NT2/D1 (cell line): ENCODE data around the gene PCMTD2.

Experiments used
- YY1 ChIP-seq: IDR thresholded peaks from 2 replicates; pipeline ENCODE4 v1.6.1; 2011; ENCODE audit not compliant: insufficient read length, insufficient read depth
- ZNF274 ChIP-seq: IDR thresholded peaks from 2 replicates; pipeline ENCODE4 v1.6.1; 2011; ENCODE audit warnings: mild to moderate bottlenecking, low read depth, low read length

- no peak for TF ChIP-seq YY1
- no peak for TF ChIP-seq ZNF274
Measured at GRCh38 chr20:64216910-64217309, 38.6 kb upstream of the PCMTD2 start.
